ENCODE data around the gene ATAD3A.
"Not testable (repeated sequence)": the region's sequence is repeated elsewhere in the genome, so short reads cannot be mapped to it uniquely, and the experiment has no call there.

ATAD3A gene

GRCh38 chr1:1540818-1541628, 29.1 kb downstream of the ATAD3A start:
- DNase-seq, result no peak

- DNase-seq, result no peak
Observed at GRCh38 chr1:1541956-1542765, 30.2 kb downstream of the ATAD3A start.

GRCh38 chr1:1542766-1543705, 31.1 kb downstream of the ATAD3A start:
- DNase-seq, result no peak

- no peak for DNase-seq
Observed at GRCh38 chr1:1543706-1544099, 31.7 kb downstream of the ATAD3A start.

- no peak for DNase-seq
Observed at GRCh38 chr1:1544544-1544943, 32.6 kb downstream of the ATAD3A start.

- DNase-seq, result no peak
Observed at GRCh38 chr1:1545946-1546737, 34.2 kb downstream of the ATAD3A start.

- DNase-seq, result no peak
Observed at GRCh38 chr1:1547011-1547410, 35.0 kb downstream of the ATAD3A start.

GRCh38 chr1:1547476-1547875, 35.5 kb downstream of the ATAD3A start:
- DNase-seq, result no peak

- no peak for DNase-seq
Observed at GRCh38 chr1:1548591-1548990, 36.6 kb downstream of the ATAD3A start.

GRCh38 chr1:1550087-1550486, 38.1 kb downstream of the ATAD3A start:
- no peak for DNase-seq

GRCh38 chr1:1550591-1551432, 38.9 kb downstream of the ATAD3A start:
- DNase-seq, result no peak

- DNase-seq, result no peak
Observed at GRCh38 chr1:1551524-1552262, 39.7 kb downstream of the ATAD3A start.

- DNase-seq, result no peak
Observed at GRCh38 chr1:1552263-1552639, 40.3 kb downstream of the ATAD3A start.

- DNase-seq, result no peak
Observed at GRCh38 chr1:1553821-1554494, 42.0 kb downstream of the ATAD3A start.

- DNase-seq, result no peak
Observed at GRCh38 chr1:1554550-1554925, 42.6 kb downstream of the ATAD3A start.

- DNase-seq, result no peak
Observed at GRCh38 chr1:1554926-1555915, 43.3 kb downstream of the ATAD3A start.

- DNase-seq, result no peak
Observed at GRCh38 chr1:1556505-1556904, 44.5 kb downstream of the ATAD3A start.

GRCh38 chr1:1556961-1557360, 45.0 kb downstream of the ATAD3A start:
- not testable (repeated sequence) for DNase-seq

GRCh38 chr1:1557688-1558087, 45.7 kb downstream of the ATAD3A start:
- DNase-seq, result not testable (repeated sequence)
